ENCODE results near the gene PARK7.

DNA sequence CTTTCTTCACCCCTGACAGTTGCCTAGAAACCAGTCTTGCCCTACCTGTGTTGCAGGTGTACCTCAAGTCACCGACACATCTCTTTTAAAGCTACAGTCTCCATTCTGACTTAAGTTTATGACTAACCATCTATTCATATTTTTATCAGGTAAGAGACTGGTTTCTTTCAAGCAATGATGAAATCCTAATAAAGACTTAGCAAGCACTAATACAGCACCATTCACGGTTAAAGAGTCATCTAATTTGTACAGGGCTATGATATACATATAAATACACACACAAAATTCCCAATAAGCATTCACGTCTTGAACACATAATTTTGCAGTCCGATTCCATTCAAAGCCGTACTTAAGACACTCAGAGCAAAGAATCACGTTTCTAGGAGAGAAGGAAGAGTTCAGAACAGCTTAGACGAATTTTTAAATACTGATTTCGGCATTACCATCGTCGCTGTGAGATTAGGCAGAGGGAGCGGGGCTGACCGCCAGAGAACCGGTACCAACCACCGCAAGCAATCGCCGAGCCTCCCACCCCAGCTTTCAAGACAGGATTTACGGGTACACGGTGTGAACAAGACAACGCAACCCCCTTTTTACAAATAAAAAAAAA, 63.7 kb downstream of the PARK7 start:
- TF ChIP-seq POLR2A (IDR thresholded peaks at IDR 0.05): no peak
- TF ChIP-seq, protein P1, sequence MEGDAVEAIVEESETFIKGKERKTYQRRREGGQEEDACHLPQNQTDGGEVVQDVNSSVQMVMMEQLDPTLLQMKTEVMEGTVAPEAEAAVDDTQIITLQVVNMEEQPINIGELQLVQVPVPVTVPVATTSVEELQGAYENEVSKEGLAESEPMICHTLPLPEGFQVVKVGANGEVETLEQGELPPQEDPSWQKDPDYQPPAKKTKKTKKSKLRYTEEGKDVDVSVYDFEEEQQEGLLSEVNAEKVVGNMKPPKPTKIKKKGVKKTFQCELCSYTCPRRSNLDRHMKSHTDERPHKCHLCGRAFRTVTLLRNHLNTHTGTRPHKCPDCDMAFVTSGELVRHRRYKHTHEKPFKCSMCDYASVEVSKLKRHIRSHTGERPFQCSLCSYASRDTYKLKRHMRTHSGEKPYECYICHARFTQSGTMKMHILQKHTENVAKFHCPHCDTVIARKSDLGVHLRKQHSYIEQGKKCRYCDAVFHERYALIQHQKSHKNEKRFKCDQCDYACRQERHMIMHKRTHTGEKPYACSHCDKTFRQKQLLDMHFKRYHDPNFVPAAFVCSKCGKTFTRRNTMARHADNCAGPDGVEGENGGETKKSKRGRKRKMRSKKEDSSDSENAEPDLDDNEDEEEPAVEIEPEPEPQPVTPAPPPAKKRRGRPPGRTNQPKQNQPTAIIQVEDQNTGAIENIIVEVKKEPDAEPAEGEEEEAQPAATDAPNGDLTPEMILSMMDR (IDR thresholded peaks at IDR 0.05): no peak
